Measurements from ENCODE around the gene SMTN.
"Not testable (repeated sequence)": the region's sequence is repeated elsewhere in the genome, so short reads cannot be mapped to it uniquely, and the experiment has no call there.

The SMTN gene

DNA sequence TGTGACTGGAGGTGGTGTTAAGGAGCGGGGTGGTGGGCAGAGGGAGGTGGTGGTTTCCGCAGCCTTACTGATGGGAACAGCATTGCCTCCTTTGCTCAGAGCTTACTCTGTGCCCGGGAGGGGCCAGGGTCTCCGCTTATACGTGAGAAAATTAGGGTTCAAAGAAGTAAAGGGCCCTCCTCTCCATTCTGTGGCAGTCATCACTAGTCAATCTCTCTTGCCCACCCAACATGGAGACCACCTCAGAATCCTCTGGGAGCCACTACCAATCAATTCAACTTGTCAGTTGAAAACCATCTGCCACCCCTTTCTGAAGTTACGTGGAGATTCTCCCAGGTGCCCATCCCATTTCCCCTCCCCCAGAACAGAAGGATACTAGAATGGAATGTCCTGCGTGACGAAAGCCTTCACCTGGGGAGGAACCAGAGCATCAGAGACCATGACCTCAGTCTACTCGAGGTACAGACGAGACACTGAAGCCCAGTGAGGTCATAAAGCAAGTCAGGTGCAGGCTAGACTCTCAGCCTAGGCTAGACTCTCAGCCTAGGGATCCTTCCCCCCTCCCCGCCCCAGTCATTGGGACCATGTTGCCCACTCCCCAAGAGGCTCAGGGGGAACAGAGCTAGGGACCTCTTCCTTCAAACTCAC lies 24.3 kb downstream of the SMTN start:
- H3K4me3 ChIP-seq (ENCODE audit: low read length) = peak overlapping the region; percentile 82
- H3K9ac ChIP-seq (ENCODE audit: low read length) = peak overlapping the region; percentile 35
- peaks cover 40% of the 10 kb centered on the region for H3K4me1 ChIP-seq (ENCODE audit: control insufficient read depth, insufficient read depth, low read length)
- H3K27me3 ChIP-seq (ENCODE audit: control insufficient read depth, insufficient read depth, low read length) = no peaks in the 10 kb centered on the region
- peak overlapping the region; percentile 100 for H3K27ac ChIP-seq (ENCODE audit: low read depth, low read length)
- H3K36me3 ChIP-seq (ENCODE audit: control insufficient read depth, insufficient read depth, low read length) = peaks cover 7% of the 10 kb centered on the region

DNA sequence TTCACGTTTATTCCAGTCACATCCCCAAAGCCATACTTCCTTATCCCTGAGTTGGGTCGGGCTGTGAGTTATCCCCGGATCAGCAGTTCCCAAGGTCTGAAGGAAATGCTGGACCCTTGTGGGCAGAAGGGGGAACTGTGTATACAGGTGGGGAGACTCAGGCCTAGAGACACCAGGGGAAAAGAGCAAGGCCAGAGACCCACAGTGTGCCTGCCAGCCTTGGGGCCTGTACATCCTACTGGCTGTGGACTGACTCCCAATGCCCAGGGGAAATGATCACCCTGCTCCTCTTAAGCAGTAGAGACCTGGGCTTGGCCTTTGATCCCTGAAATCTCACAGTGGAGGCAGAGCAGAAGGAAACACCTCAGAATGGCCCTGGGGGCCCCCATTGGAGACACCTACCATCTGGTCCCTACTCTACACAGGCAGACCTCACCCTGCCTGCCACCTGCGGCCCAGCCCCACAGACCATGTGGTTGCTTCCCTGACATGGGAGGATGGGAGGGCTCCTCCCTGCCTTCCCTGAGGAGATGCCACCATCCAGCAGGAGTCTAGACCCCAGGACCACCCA lies 25.0 kb downstream of the SMTN start:
- H3K9ac ChIP-seq (ENCODE audit: low read length) = peak overlapping the region; percentile 47
- peaks cover 37% of the 10 kb centered on the region for H3K4me1 ChIP-seq (ENCODE audit: control insufficient read depth, insufficient read depth, low read length)

DNA sequence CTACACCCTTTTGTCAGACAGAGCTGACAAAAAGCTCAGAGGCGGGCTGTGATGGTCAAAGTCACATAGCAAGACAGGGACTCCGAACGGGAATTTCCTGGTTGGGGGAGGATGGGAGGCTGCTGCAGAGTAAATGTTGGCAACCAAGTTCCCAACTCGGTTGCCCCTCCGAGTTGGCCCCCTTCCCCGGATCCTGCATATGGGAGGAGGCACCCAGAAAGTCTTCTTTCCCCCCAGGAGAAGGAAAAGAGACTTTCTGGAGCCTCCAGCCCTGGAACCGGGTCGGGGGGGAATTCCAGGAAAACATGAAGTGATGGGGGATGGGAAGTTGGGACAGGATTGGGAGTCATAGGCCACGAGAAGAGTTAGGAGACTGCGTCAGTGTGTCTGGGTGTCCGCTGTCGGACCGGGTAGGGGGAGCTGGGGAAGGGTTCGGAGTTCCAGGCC lies 25.6 kb downstream of the SMTN start:
- H3K27ac ChIP-seq (ENCODE audit: low read depth, low read length) = peak overlapping the region; percentile 100
- H3K4me3 ChIP-seq (ENCODE audit: low read length) = peak overlapping the region; percentile 82
- H3K36me3 ChIP-seq (ENCODE audit: control insufficient read depth, insufficient read depth, low read length) = peaks cover 2% of the 10 kb centered on the region
- H3K4me1 ChIP-seq (ENCODE audit: control insufficient read depth, insufficient read depth, low read length) = peaks cover 33% of the 10 kb centered on the region
- peak overlapping the region; percentile 86 for H3K9ac ChIP-seq (ENCODE audit: low read length)
- H3K27me3 ChIP-seq (ENCODE audit: control insufficient read depth, insufficient read depth, low read length) = no peaks in the 10 kb centered on the region

More for the DNA sequence above, 25.0 kb downstream of the SMTN start:
- H3K36me3 ChIP-seq (ENCODE audit: control insufficient read depth, insufficient read depth, low read length) = peaks cover 4% of the 10 kb centered on the region
- H3K27ac ChIP-seq (ENCODE audit: low read depth, low read length) = peak overlapping the region; percentile 100
- H3K27me3 ChIP-seq (ENCODE audit: control insufficient read depth, insufficient read depth, low read length) = no peaks in the 10 kb centered on the region
- peak overlapping the region; percentile 82 for H3K4me3 ChIP-seq (ENCODE audit: low read length)

DNA sequence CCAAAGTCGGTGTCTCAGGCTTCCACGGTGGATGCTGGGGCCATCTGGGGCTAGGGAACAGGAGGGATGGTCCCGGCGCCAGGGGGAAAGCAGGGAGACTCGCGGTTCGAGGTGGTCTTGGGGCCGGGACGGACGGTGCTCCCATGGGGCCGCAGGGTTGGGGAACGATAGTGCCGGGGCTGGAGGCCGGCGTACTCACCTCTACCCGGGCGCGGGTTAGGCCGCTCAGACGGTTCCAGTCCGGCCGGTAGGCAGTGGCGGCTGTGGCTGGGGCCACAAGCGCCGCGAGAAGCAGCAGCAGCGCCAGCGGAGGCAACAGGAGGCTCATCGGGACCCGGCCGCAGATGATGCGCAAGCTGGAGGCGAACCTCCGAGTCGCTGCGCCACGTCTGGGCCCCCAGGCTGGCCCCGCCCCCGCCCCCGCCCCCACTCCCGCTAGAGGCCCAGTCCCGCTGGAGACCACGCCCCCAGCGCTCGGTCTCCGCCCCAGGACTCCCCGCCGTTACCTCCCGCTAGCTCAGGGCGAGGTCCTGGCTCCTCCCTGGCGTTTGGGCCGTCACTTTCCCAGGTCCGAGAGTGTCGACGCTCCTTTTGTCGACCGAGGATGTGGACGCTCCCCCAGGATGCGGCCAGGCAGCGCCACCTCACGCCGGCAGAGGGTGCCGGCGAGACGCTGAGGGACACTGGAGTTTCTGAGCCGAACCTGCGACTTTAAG lies 26.2 kb downstream of the SMTN start, which contains the start of gene SELENOM:
Gene SELENOM (minus strand): TSS at position 391 of the 716 bp plus-strand sequence. CDS start 63 bp downstream, at position 328.
- Histone ChIP-seq H3K4me1 (ENCODE audit: control insufficient read depth, insufficient read depth, low read length) (peaks cover 28% of the 10 kb centered on the region), H3K9ac (ENCODE audit: low read length) (peak within 1 kb of the TSS; percentile 86), H3K36me3 (ENCODE audit: control insufficient read depth, insufficient read depth, low read length) (peaks cover 2% of the 10 kb centered on the region), H3K27ac (ENCODE audit: low read depth, low read length) (peak within 1 kb of the TSS; percentile 100), H3K4me3 (ENCODE audit: low read length) (peak within 1 kb of the TSS; percentile 82), H3K27me3 (ENCODE audit: control insufficient read depth, insufficient read depth, low read length) (no peaks in the 10 kb centered on the region)

DNA sequence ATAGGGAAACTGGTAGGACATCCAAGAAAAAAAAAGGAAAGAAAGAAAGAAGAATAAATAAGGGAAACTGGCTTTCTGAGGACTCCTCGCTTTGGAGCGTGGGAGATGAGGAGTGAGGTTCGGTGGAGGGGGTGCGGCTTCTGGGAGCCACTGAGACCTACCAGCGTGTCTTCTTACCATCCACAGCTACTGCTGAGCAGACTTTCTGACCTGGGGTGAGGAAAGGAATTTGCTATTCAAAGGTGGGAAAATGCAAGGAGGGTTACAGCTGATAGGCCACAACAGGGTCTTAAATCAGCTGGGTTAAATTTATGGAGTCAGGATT lies 26.7 kb downstream of the SMTN start:
- peak overlapping the region; percentile 63 for H3K4me3 ChIP-seq (ENCODE audit: low read length)
- peaks cover 25% of the 10 kb centered on the region for H3K4me1 ChIP-seq (ENCODE audit: control insufficient read depth, insufficient read depth, low read length)
- H3K27ac ChIP-seq (ENCODE audit: low read depth, low read length) = peak overlapping the region; percentile 100
- H3K9ac ChIP-seq (ENCODE audit: low read length) = peak overlapping the region; percentile 51
- peaks cover 2% of the 10 kb centered on the region for H3K36me3 ChIP-seq (ENCODE audit: control insufficient read depth, insufficient read depth, low read length)
- H3K27me3 ChIP-seq (ENCODE audit: control insufficient read depth, insufficient read depth, low read length) = no peaks in the 10 kb centered on the region

DNA sequence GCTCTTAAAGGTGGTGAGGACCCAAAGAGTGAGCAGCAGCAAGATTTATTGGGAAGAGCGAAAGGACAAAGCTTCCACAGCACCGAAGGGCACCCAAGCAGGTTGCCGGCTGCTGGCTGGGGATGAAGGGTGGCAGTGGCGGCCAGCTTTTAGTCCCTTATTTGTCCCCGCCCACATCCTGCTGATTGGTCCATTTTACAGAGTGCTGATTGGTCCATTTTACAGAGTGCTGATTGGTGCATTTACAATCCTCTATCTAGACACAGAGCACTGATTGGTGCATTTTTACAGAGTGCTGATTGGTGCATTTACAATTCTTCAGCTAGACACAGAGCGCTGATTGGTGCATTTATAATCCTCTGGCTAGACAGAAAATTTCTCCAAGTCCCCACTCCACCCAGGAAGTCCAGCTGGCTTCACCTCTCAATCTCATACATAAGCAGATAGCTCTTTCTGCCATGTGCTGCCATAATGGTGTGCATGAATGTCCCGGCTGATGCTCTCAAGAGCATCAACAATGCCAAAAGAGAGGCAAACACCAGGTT lies 31.5 kb downstream of the SMTN start:
- H3K9ac ChIP-seq (ENCODE audit: low read length); H3K27ac ChIP-seq (ENCODE audit: low read depth, low read length); H3K4me1 ChIP-seq (ENCODE audit: control insufficient read depth, insufficient read depth, low read length); H3K36me3 ChIP-seq (ENCODE audit: control insufficient read depth, insufficient read depth, low read length); H3K27me3 ChIP-seq (ENCODE audit: control insufficient read depth, insufficient read depth, low read length); H3K4me3 ChIP-seq (ENCODE audit: low read length): not testable (repeated sequence)

DNA sequence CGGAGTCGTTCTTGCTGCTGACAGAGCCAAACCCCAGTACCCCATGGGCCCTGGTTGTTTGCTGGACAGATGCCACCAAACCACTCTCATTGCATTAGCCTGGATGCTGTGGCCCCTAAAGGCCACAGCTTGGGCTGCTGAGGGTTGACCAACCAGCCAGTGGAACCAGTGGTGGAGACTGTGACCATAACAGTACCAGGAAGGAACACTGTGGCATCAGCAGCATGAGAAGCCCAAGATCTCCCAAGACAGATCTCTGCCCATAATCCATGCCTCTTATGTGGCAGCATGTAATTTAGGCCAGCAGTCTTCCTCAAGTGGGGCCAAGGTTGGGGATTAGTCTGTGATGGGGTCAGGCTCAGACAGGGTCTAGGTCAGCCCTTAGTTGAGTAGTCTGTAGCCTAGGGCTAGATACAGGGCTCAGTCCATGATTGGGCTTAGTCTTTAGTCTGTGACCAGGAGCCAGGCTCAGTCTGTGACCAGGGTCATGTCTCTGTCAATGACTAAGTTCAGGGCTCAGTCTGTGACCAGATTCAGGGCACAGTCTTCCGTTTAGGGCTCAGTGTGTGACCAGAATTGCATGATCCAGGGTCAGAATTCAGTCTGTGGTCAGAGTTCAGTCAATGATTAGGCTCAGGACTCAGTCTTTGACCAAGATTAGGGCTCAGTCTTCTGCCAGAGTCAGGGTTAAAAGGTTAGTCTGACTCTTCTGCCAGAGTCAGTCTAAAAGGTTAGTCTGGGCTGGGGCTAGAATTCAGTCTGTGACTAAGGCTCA lies 37.1 kb downstream of the SMTN start:
- no peak overlapping the region for H3K4me3 ChIP-seq (ENCODE audit: low read length)
- no peaks in the 10 kb centered on the region for H3K36me3 ChIP-seq (ENCODE audit: control insufficient read depth, insufficient read depth, low read length)
- no peaks in the 10 kb centered on the region for H3K27me3 ChIP-seq (ENCODE audit: control insufficient read depth, insufficient read depth, low read length)
- peaks cover 9% of the 10 kb centered on the region for H3K4me1 ChIP-seq (ENCODE audit: control insufficient read depth, insufficient read depth, low read length)
- no peak overlapping the region for H3K9ac ChIP-seq (ENCODE audit: low read length)
- H3K27ac ChIP-seq (ENCODE audit: low read depth, low read length) = no peak overlapping the region

DNA sequence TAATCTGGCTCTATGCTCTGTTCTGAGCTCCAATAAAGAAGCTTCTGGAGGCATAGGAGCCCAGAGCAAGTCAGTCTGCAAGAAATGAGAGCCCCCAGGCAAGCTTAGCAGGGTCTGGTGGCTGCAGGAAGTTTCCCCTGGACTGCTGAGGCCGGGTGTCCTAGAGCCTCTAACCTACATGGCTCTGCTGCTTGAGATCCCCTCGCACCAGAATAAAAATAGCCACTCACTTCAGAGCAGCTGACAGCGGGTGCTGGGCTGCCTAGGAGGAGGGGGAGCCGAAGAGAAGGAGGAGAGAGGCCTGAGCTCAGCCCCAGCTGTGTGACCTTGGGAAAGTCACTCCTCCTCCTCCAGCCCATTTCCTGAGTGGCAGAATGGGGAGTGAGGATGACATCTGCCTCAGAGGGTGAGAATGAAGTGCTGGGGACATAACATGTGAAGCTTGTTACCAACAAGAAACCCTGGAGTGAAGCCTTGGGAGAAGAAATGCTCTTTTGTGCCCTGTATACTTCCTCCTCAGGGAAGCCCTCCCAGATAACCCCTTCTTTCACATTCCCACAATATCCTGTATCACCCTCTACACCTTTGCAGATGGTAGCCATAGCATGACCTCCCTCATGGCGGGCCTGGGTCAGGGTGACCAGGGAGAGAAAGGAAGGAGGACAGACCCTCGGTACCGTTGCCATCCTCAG lies 38.1 kb downstream of the SMTN start:
- Histone ChIP-seq H3K27me3 (ENCODE audit: control insufficient read depth, insufficient read depth, low read length) (no peaks in the 10 kb centered on the region), H3K4me1 (ENCODE audit: control insufficient read depth, insufficient read depth, low read length) (peaks cover 9% of the 10 kb centered on the region), H3K4me3 (ENCODE audit: low read length) (no peak overlapping the region), H3K9ac (ENCODE audit: low read length) (no peak overlapping the region), H3K36me3 (ENCODE audit: control insufficient read depth, insufficient read depth, low read length) (no peaks in the 10 kb centered on the region), H3K27ac (ENCODE audit: low read depth, low read length) (no peak overlapping the region)

DNA sequence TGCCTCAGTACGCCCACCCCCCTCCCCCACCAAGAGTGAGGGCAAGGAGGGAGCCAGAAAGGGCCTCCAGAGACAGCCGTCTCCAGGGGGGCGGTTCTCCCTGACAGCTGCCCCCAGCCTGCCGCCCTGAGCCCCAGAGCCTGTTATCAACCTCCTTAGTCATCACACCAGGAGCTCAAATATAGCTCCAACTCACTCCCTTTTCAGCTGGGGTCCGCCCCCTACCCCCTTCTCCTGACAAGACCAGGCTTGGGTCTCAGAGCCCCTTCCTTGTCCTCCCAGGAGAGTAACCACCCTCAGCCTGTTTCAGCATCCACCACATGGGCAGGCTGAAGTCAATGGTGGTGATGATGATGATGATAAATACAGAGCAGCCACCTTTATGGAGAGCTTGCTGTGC lies 39.1 kb downstream of the SMTN start:
- Histone ChIP-seq H3K27me3 (ENCODE audit: control insufficient read depth, insufficient read depth, low read length) (no peaks in the 10 kb centered on the region), H3K9ac (ENCODE audit: low read length) (no peak overlapping the region), H3K36me3 (ENCODE audit: control insufficient read depth, insufficient read depth, low read length) (no peaks in the 10 kb centered on the region), H3K4me1 (ENCODE audit: control insufficient read depth, insufficient read depth, low read length) (peaks cover 9% of the 10 kb centered on the region), H3K4me3 (ENCODE audit: low read length) (no peak overlapping the region), H3K27ac (ENCODE audit: low read depth, low read length) (no peak overlapping the region)

DNA sequence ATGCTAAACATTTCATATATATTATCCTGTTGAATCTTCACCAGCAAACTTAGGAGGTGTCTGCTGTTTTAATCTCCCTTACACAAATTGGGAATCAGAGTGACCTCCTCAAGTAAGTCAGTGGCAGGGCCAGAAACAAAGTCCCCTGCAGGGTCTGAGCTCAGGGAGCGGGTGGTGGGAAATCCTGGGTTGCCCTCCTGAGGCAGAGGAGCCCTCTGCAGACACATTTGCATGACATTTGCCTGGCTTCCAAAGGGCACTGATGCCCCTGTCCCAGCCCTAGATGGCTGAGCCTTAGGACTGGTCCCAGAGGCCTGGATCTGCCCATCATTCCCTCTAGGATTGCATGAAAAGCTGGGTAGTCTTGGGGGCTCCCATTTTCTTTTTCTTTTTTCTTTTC lies 39.5 kb downstream of the SMTN start:
- no peaks in the 10 kb centered on the region for H3K36me3 ChIP-seq (ENCODE audit: control insufficient read depth, insufficient read depth, low read length)
- H3K27ac ChIP-seq (ENCODE audit: low read depth, low read length) = no peak overlapping the region
- H3K4me3 ChIP-seq (ENCODE audit: low read length) = no peak overlapping the region
- H3K9ac ChIP-seq (ENCODE audit: low read length) = no peak overlapping the region
- H3K27me3 ChIP-seq (ENCODE audit: control insufficient read depth, insufficient read depth, low read length) = no peaks in the 10 kb centered on the region
- H3K4me1 ChIP-seq (ENCODE audit: control insufficient read depth, insufficient read depth, low read length) = peaks cover 9% of the 10 kb centered on the region

DNA sequence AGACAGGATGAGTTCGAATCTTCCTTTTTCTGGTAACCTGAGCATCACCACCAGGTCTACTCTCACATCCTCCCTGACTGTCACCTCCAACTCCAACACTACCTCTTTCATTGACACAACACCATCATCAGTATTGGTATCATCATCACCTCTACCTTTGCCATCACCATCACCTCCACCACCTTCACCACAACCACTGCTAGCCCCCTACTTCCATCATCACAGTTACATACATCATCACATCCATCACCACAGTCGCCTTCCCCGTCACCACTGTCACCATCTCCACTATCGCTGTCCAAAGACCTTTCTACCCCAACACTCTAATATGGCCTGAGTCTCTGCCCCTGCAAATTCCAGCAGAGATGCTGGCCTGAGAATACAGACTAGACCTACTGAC lies 40.3 kb downstream of the SMTN start:
- Histone ChIP-seq H3K27me3 (ENCODE audit: control insufficient read depth, insufficient read depth, low read length) (no peaks in the 10 kb centered on the region), H3K27ac (ENCODE audit: low read depth, low read length) (no peak overlapping the region), H3K4me3 (ENCODE audit: low read length) (no peak overlapping the region), H3K4me1 (ENCODE audit: control insufficient read depth, insufficient read depth, low read length) (peaks cover 9% of the 10 kb centered on the region), H3K36me3 (ENCODE audit: control insufficient read depth, insufficient read depth, low read length) (no peaks in the 10 kb centered on the region), H3K9ac (ENCODE audit: low read length) (no peak overlapping the region)

DNA sequence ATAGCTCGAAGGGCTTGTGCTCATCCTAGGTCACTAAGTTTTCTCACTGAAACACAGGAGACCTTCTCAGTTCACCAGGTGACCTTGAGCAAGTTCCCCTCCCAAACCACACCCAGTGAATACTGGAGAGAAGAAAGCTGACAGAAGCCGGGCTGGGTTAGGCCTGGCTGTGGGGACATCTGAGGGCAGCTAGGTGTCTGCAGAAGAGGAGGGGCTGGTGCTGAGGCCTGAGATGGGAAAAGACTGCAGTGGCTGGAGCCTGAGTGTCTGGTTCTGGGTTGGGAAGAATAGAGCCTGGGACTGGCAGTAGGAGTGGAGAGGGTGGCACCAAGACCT lies 41.0 kb downstream of the SMTN start:
- peaks cover 9% of the 10 kb centered on the region for H3K4me1 ChIP-seq (ENCODE audit: control insufficient read depth, insufficient read depth, low read length)

More for the DNA sequence above, 41.0 kb downstream of the SMTN start:
- Histone ChIP-seq H3K27me3 (ENCODE audit: control insufficient read depth, insufficient read depth, low read length) (no peaks in the 10 kb centered on the region), H3K27ac (ENCODE audit: low read depth, low read length) (no peak overlapping the region), H3K4me3 (ENCODE audit: low read length) (peak overlapping the region; percentile 65), H3K36me3 (ENCODE audit: control insufficient read depth, insufficient read depth, low read length) (no peaks in the 10 kb centered on the region), H3K9ac (ENCODE audit: low read length) (no peak overlapping the region)

All from rectal smooth muscle tissue (tissue), 1 donor.